K562 (cell line): ENCODE results near the gene CILP. TPM values are rescaled to one million over a fixed set of nuclear protein-coding genes. Genes with fewer than 3 reads are reported as not detected.

ENCODE experiments used
- ATAC-seq: fragments of 200-7000 bp; cut with Tn5 transposase; 3 replicates; pipeline ENCODE4 v1.9.1; 2020; ENCODE audit warnings: moderate library complexity
- BruUV-seq: library from RNA; stranded (reverse); fragments of 400-500 nt; replicated peaks from 2 replicates; lab custom pipeline; 2021; lab: Mats Ljungman, UMichigan
- CTCF ChIA-PET: fragments of 300-600 bp; formaldehyde crosslinking; extraction: SDS; loops from one replicate; lab custom pipeline; 2021; ENCODE audit warnings: low intra/inter-chr PET ratio; lab: Yijun Ruan, JAX
- POLR2A ChIA-PET: fragments of 300-600, 350-650 bp; sonication (Branson Sonifier 250); formaldehyde crosslinking; extraction: SDS; loops from one replicate; lab custom pipeline; 2021; ENCODE audit warnings: antibody characterized with exemption, inconsistent platforms; lab: Yijun Ruan, JAX
- DNase-seq, 4 experiments: peaks; one replicate each; pipeline versions ENCODE4 v3.0.0 to v3.0.0-alpha.2; 2011 to 2018; ENCODE audit warnings: low spot score in 3 of 4, mixed read lengths in 3 of 4; ENCODE audit errors: extremely low read depth in 1 of 4
- FAIRE-seq: peaks from 2 replicates; lab custom pipeline; 2011; peaks lifted over from hg19 to GRCh38; lab: Jason Lieb, UNC
- H2AFZ ChIP-seq: 2 replicates; pipeline ENCODE4 v1.6.0; 2011; ENCODE audit warnings: low read depth, low read length, control low read depth, inconsistent platforms
- H3K27ac ChIP-seq: fragments of 200-600 bp; 3 replicates; pipeline ENCODE4 v1.8.0; 2011; ENCODE audit warnings: low read depth, mild to moderate bottlenecking, control low read depth, inconsistent platforms, low read length, moderate library complexity, mixed read lengths; ENCODE audit errors: extremely low read depth
- H3K27me3 ChIP-seq, 2 experiments: fragments of 300-600 bp in 1 of 2; 2 replicates in 1 of 2; 3 replicates in 1 of 2; pipeline versions ENCODE4 v1.6.0 to v1.8.0; 2011; ENCODE audit warnings: inconsistent platforms in 2 of 2, low read length in 2 of 2, mild to moderate bottlenecking in 1 of 2, mixed read lengths in 1 of 2, moderate library complexity in 1 of 2; ENCODE audit not compliant: control insufficient read depth in 2 of 2, insufficient read depth in 2 of 2
- H3K36me3 ChIP-seq: fragments of 300-600 bp; 3 replicates; pipeline ENCODE4 v1.8.0; 2011; ENCODE audit warnings: mild to moderate bottlenecking, low read length, inconsistent platforms; ENCODE audit not compliant: control insufficient read depth, insufficient read depth
- H3K4me1 ChIP-seq, 2 experiments: fragments of 200-600 bp in 1 of 2; replicated peaks in 1 of 2; 2 replicates in 1 of 2; 3 replicates in 1 of 2; pipeline versions ENCODE4 v1.5.1 to v1.8.0; 2011; ENCODE audit warnings: inconsistent platforms in 2 of 2, low read length in 2 of 2, mild to moderate bottlenecking in 1 of 2, mixed read lengths in 1 of 2, moderate library complexity in 1 of 2; ENCODE audit not compliant: control insufficient read depth in 2 of 2, insufficient read depth in 2 of 2
- H3K4me2 ChIP-seq: 2 replicates; pipeline ENCODE4 v1.6.1; 2011; ENCODE audit warnings: low read length, control low read depth, inconsistent platforms, mixed read lengths; ENCODE audit not compliant: insufficient read depth
- H3K4me3 ChIP-seq: fragments of 200-600 bp; sonication (generic), shearing (Covaris generic); 2 replicates; pipeline ENCODE4 v1.5.1; 2016; ENCODE audit warnings: control low read depth, inconsistent platforms
- H3K79me2 ChIP-seq: fragments of 200-600 bp; 3 replicates; pipeline ENCODE4 v1.8.0; 2011; ENCODE audit warnings: low read length, inconsistent platforms; ENCODE audit not compliant: control insufficient read depth, insufficient read depth
- H3K9ac ChIP-seq, 2 experiments: 2 replicates each; pipeline versions ENCODE4 v1.6.0 to v1.6.1; 2011; ENCODE audit warnings: low read depth in 2 of 2, low read length in 2 of 2, control low read depth in 1 of 2, inconsistent platforms in 1 of 2, mild to moderate bottlenecking in 1 of 2, mixed read lengths in 1 of 2; ENCODE audit not compliant: insufficient read depth in 1 of 2
- H3K9me1 ChIP-seq: one replicate; pipeline ENCODE4 v1.6.0; 2011; ENCODE audit warnings: inconsistent platforms, mild to moderate bottlenecking, low read length, moderate library complexity; ENCODE audit not compliant: control insufficient read depth, insufficient read depth
- H3K9me3 ChIP-seq: replicated peaks from 2 replicates; pipeline ENCODE4 v1.5.1; 2011; ENCODE audit warnings: low read depth, low read length, inconsistent platforms; ENCODE audit not compliant: control insufficient read depth, insufficient read depth
- H4K20me1 ChIP-seq: replicated peaks from 2 replicates; pipeline ENCODE4 v1.6.1; 2011; ENCODE audit warnings: low read length, inconsistent platforms, mixed read lengths; ENCODE audit not compliant: control insufficient read depth, insufficient read depth
- CEBPB ChIP-seq: fragments of 450-650 bp; IDR thresholded peaks from 2 replicates; pipeline ENCODE4 v1.6.1; 2016; ENCODE audit warnings: missing genetic modification characterization, missing compliant biosample characterization
- CEBPG ChIP-seq, 3 experiments: fragments of 200-800 bp in 1 of 3; sonication (Bioruptor generic) in 1 of 3; sonication (generic) in 1 of 3; formaldehyde crosslinking in 1 of 3; IDR thresholded peaks in 2 of 3; conservative IDR thresholded peaks in 1 of 3; 2 replicates each; pipeline versions ENCODE4 v1.6.1 to v1.8.0; 2016 to 2022; ENCODE audit warnings: missing compliant biosample characterization in 2 of 3, missing genetic modification characterization in 2 of 3, mild to moderate bottlenecking in 1 of 3, missing genetic modification reagents in 1 of 3
- ESRRB ChIP-seq: fragments of 250-450 bp; sonication (Bioruptor Pico); IDR thresholded peaks from 2 replicates; pipeline ENCODE4 v1.5.0; 2020; ENCODE audit warnings: mild to moderate bottlenecking, moderate library complexity, borderline replicate concordance
- MXI1 ChIP-seq: IDR thresholded peaks from 2 replicates; pipeline ENCODE4 v1.6.1; 2011; ENCODE audit warnings: low read depth, mild to moderate bottlenecking, improper control_type of control experiment, low read length
- NFE2 ChIP-seq: IDR thresholded peaks from 2 replicates; pipeline ENCODE4 v1.6.1; 2014; ENCODE audit warnings: antibody characterized with exemption, low read depth
- RBM17 ChIP-seq: fragments of 200-400 bp; formaldehyde crosslinking; IDR thresholded peaks from 2 replicates; pipeline ENCODE4 v1.6.1; 2017; ENCODE audit warnings: low read depth, mild to moderate bottlenecking, low read length, borderline replicate concordance
- TCFL5 ChIP-seq: fragments of 250-450 bp; sonication (Bioruptor Pico); conservative IDR thresholded peaks from 2 replicates; pipeline ENCODE4 v1.6.1; 2021; ENCODE audit warnings: mild to moderate bottlenecking, moderate library complexity, matching md5 sums
- U2AF2 ChIP-seq: fragments of 200-400 bp; formaldehyde crosslinking; optimal IDR thresholded peaks from 2 replicates; pipeline ENCODE3; 2017; ENCODE audit warnings: low read depth, mild to moderate bottlenecking, low read length
- ZNF146 ChIP-seq: IDR thresholded peaks from one replicate; pipeline ENCODE4 v1.6.1; 2018; ENCODE audit warnings: missing compliant biosample characterization; ENCODE audit not compliant: unreplicated experiment
- ZNF174 ChIP-seq: fragments of 250-450 bp; sonication (Bioruptor Pico); IDR thresholded peaks from 2 replicates; pipeline ENCODE4 v1.4.0; 2020; ENCODE audit warnings: mild to moderate bottlenecking
- WGBS: fragments of 100-300 bp; shearing (Covaris generic); methylation state at CpG from one replicate; pipeline ENCODE4 v1.1.6; 2016; ENCODE audit warnings: low coverage, mixed read lengths; ENCODE audit not compliant: insufficient coverage; ENCODE audit errors: missing lambda C conversion rate; 5-methylcytosine and 5-hydroxymethylcytosine counted together
- in situ Hi-C: fragments of 300-500 bp; cut with MboI; formaldehyde crosslinking; loops from 4 replicates; pipeline ENCODE4 v1.15.0; 2018; ENCODE audit warnings: inconsistent platforms, mixed read lengths
- intact Hi-C: fragments of 100-400 bp; cut with micrococcal nuclease; formaldehyde crosslinking; loops from 2 replicates; pipeline ENCODE4 v1.14.2; 2022
- polyA plus RNA-seq, 8 experiments: library from polyadenylated mRNA; depleted of rRNA in 4 of 8; stranded (reverse) in 5 of 8; unstranded in 3 of 8; fragments of >200 nt; fragmentation: Nextera tagmentation in 2 of 8; fragmentation: Illumina TruSeq in 1 of 8; extraction: Ambion mirVana in 2 of 8; extraction: Trizol in 1 of 8; gene quantifications; 2 replicates each; pipeline versions ENCODE4 v1.2.1 to v1.2.3, GENCODE V29; 2011 to 2014; ENCODE audit warnings: inconsistent platforms in 1 of 8, missing spikeins in 1 of 8
- total RNA-seq, 7 experiments: library from RNA; depleted of rRNA in 6 of 7; stranded (reverse); fragments of >200 nt in 6 of 7; fragmentation: Illumina TruSeq in 2 of 7; extraction: Trizol in 2 of 7; gene quantifications; 2 replicates each; pipeline versions ENCODE4 v1.2.1 to v1.2.3, GENCODE V29; 2011 to 2021; ENCODE audit warnings: low replicate concordance in 1 of 7
- TF ChIP-seq, protein P1 (sequence below): sonication (generic); formaldehyde crosslinking; IDR thresholded peaks from 2 replicates; pipeline ENCODE4 v1.8.1; 2023; ENCODE audit warnings: missing genetic modification reagents, mild to moderate bottlenecking, borderline replicate concordance
- TF ChIP-seq, protein P2 (sequence below): fragments of 250-450 bp; sonication (Bioruptor Pico); IDR thresholded peaks from 2 replicates; pipeline ENCODE4 v1.5.0; 2020; ENCODE audit warnings: mild to moderate bottlenecking, borderline replicate concordance

CILP gene
- total and polyA plus RNA-seq, 9 of the 15 experiments (the other 6 are each of a cell fraction or from before 2014, with no cell fraction given): 0.03 TPM; not detected in 8

DNA sequence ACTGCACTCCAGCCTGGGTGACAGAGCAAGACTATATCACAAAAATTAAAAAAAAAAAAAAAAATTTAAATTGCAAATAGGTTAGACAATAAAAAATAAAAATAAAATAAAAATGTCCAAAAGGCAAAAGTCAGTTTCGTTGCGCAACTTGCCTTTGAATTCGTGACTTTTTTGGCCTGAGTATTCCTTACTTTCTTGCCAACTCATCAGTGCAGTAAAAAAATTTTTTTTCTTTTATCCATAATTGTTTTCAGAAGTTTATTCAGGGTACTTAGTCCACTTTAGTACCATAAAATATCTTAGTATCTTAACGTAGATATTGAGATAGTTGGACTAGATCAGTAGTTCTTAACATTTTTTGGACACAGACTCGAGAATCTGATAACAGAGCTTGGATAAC lies 22.4 kb upstream of the CILP start:
- POLR2A ChIA-PET: interaction anchor here (1.0 to 1.1 kb wide), 3 partner anchors 12 to 64 kb away, joined by 4 read pairs; no protein-coding TSS in a partner anchor
- 43% methylated on average over 5 of the region's 5 CpGs for WGBS
- in situ Hi-C loops: no loop called here

More for the DNA sequence above, 22.4 kb upstream of the CILP start:
- no peak overlapping the region for H3K4me2 ChIP-seq
- H3K27ac ChIP-seq: no peak overlapping the region
- no peak overlapping the region for H3K9ac ChIP-seq
- no peak for TF ChIP-seq RBM17
- no peak for TF ChIP-seq CEBPG (CRISPR knock-in tag; IDR thresholded peaks at IDR 0.05)
- TF ChIP-seq CEBPG (tag; conservative IDR thresholded peaks at IDR 0.05 in 1 of 2, IDR thresholded peaks at IDR 0.05 in 1 of 2): peak; percentile 55 to 82
- TF ChIP-seq, protein P1, sequence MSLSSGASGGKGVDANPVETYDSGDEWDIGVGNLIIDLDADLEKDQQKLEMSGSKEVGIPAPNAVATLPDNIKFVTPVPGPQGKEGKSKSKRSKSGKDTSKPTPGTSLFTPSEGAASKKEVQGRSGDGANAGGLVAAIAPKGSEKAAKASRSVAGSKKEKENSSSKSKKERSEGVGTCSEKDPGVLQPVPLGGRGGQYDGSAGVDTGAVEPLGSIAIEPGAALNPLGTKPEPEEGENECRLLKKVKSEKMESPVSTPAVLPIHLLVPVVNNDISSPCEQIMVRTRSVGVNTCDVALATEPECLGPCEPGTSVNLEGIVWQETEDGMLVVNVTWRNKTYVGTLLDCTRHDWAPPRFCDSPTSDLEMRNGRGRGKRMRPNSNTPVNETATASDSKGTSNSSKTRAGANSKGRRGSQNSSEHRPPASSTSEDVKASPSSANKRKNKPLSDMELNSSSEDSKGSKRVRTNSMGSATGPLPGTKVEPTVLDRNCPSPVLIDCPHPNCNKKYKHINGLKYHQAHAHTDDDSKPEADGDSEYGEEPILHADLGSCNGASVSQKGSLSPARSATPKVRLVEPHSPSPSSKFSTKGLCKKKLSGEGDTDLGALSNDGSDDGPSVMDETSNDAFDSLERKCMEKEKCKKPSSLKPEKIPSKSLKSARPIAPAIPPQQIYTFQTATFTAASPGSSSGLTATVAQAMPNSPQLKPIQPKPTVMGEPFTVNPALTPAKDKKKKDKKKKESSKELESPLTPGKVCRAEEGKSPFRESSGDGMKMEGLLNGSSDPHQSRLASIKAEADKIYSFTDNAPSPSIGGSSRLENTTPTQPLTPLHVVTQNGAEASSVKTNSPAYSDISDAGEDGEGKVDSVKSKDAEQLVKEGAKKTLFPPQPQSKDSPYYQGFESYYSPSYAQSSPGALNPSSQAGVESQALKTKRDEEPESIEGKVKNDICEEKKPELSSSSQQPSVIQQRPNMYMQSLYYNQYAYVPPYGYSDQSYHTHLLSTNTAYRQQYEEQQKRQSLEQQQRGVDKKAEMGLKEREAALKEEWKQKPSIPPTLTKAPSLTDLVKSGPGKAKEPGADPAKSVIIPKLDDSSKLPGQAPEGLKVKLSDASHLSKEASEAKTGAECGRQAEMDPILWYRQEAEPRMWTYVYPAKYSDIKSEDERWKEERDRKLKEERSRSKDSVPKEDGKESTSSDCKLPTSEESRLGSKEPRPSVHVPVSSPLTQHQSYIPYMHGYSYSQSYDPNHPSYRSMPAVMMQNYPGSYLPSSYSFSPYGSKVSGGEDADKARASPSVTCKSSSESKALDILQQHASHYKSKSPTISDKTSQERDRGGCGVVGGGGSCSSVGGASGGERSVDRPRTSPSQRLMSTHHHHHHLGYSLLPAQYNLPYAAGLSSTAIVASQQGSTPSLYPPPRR: no peak
- no peak for TF ChIP-seq ZNF174 (CRISPR knock-in tag)
- TF ChIP-seq, protein P2, sequence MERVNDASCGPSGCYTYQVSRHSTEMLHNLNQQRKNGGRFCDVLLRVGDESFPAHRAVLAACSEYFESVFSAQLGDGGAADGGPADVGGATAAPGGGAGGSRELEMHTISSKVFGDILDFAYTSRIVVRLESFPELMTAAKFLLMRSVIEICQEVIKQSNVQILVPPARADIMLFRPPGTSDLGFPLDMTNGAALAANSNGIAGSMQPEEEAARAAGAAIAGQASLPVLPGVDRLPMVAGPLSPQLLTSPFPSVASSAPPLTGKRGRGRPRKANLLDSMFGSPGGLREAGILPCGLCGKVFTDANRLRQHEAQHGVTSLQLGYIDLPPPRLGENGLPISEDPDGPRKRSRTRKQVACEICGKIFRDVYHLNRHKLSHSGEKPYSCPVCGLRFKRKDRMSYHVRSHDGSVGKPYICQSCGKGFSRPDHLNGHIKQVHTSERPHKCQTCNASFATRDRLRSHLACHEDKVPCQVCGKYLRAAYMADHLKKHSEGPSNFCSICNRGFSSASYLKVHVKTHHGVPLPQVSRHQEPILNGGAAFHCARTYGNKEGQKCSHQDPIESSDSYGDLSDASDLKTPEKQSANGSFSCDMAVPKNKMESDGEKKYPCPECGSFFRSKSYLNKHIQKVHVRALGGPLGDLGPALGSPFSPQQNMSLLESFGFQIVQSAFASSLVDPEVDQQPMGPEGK: no peak
- no peak for TF ChIP-seq ESRRB (CRISPR knock-in tag)
- no peak for TF ChIP-seq NFE2
- TF ChIP-seq ZNF146 (CRISPR knock-in tag): no peak
- no peak for TF ChIP-seq U2AF2
- TF ChIP-seq MXI1: no peak
- peak; percentile 92 for TF ChIP-seq CEBPB
- no peak for TF ChIP-seq TCFL5 (CRISPR knock-in tag)
- no TSS peak for BruUV-seq
- H2AFZ ChIP-seq: no peak overlapping the region
- no peak for DNase-seq
- no peak for ATAC-seq
- H3K9me1 ChIP-seq: no peaks in the 10 kb centered on the region
- H3K4me1 ChIP-seq: peaks cover 3 to 13% of the 10 kb centered on the region in 2 experiments; a peak in 4 of 5 replicates
- intact Hi-C loops: no loop called here
- H3K79me2 ChIP-seq: no peaks in the 10 kb centered on the region
- H3K36me3 ChIP-seq: no peaks in the 10 kb centered on the region
- H4K20me1 ChIP-seq: no peaks in the 10 kb centered on the region
- FAIRE-seq: no peak
- H3K27me3 ChIP-seq: no peaks in the 10 kb centered on the region
- H3K9me3 ChIP-seq: no peaks in the 10 kb centered on the region
- CTCF ChIA-PET: no interaction called here
- no peak overlapping the region for H3K4me3 ChIP-seq
